ENCODE measurements around the gene S1PR1. TPM values are rescaled to one million over a fixed set of nuclear protein-coding genes. Genes with fewer than 3 reads are reported as not detected.
"Not testable (repeated sequence)": the region's sequence is repeated elsewhere in the genome, so short reads cannot be mapped to it uniquely, and the experiment has no call there.

Gene S1PR1
- 77.7 and 85.2 TPM in 2 replicates for total RNA-seq

GRCh38 chr1:101236516-101237228 is at the start of gene S1PR1:
TSS of gene S1PR1 (plus strand) at chr1:101237019. CDS start at chr1:101238985, 1,966 bp downstream.
- H3K27me3 Mint-ChIP-seq, result no peaks in the 10 kb centered on the region
- H3K4me3 Mint-ChIP-seq, result peak within 1 kb of the TSS; percentile 98
- ChIA-PET POLR2A (interaction anchor here (0.6 to 5.7 kb wide), 51 partner anchors 9 to 950 kb away, joined by 3 to 154 read pairs (median 7); partner anchors contain the start of genes DPH5, EXTL2 and SLC30A7), CTCF (interaction anchor here (0.6 to 7.0 kb wide), 10 partner anchors 11 to 315 kb away, joined by 3 to 96 read pairs (median 6); no protein-coding TSS in a partner anchor)
- ATAC-seq (ENCODE audit: low read depth) (peak; percentile 19), DNase-seq (peak; percentile 61)
- intact Hi-C loops (cut with micrococcal nuclease), result loop anchor here (1.0 to 5.0 kb wide), 7 partner anchors 22 to 1104 kb away; partner anchors contain the start of genes SASS6 and TRMT13
- H3K27ac Mint-ChIP-seq, result peak within 1 kb of the TSS; percentile 98
- peaks cover 60% of the 10 kb centered on the region for H3K4me1 Mint-ChIP-seq
- H3K36me3 Mint-ChIP-seq (ENCODE audit: low read depth), result peaks cover 54% of the 10 kb centered on the region
- H3K9me3 Mint-ChIP-seq, result no peaks in the 10 kb centered on the region
- no peak for TF ChIP-seq CTCF (IDR thresholded peaks at IDR 0.05)

GRCh38 chr1:101187297-101187696 is 49.5 kb upstream of the S1PR1 start:
- TF ChIP-seq CTCF (IDR thresholded peaks at IDR 0.05), result no peak
- intact Hi-C loops (cut with micrococcal nuclease), result no loop called here
- H3K27ac Mint-ChIP-seq, result no peak overlapping the region
- ChIA-PET POLR2A (interaction anchor here (0.7 kb wide), 1 partner anchor 189 kb away, joined by 4 read pairs; no protein-coding TSS in a partner anchor), CTCF (no interaction called here)
- no peaks in the 10 kb centered on the region for H3K36me3 Mint-ChIP-seq (ENCODE audit: low read depth)
- no peak overlapping the region for H3K4me3 Mint-ChIP-seq
- no peak for ATAC-seq (ENCODE audit: low read depth)
- H3K4me1 Mint-ChIP-seq, result peaks cover 19% of the 10 kb centered on the region
- H3K27me3 Mint-ChIP-seq, result no peaks in the 10 kb centered on the region
- no peak for DNase-seq
- no peaks in the 10 kb centered on the region for H3K9me3 Mint-ChIP-seq

- POLR2A ChIA-PET, result interaction anchor here (0.6 kb wide), 1 partner anchor 110 kb away, joined by 4 read pairs; no protein-coding TSS in a partner anchor
- ATAC-seq (ENCODE audit: low read depth) (no peak), DNase-seq (no peak)
- CTCF ChIA-PET, result no interaction called here
- Mint-ChIP-seq H3K27ac (no peak overlapping the region), H3K9me3 (no peaks in the 10 kb centered on the region), H3K4me3 (no peak overlapping the region), H3K4me1 (peaks cover 19% of the 10 kb centered on the region), H3K36me3 (ENCODE audit: low read depth) (no peaks in the 10 kb centered on the region), H3K27me3 (no peaks in the 10 kb centered on the region)
- no peak for TF ChIP-seq CTCF (IDR thresholded peaks at IDR 0.05)
- intact Hi-C loops (cut with micrococcal nuclease), result no loop called here
These were observed 48.5 kb upstream of the S1PR1 start for GRCh38 chr1:101188331-101188730.

- H3K4me1 Mint-ChIP-seq, result peaks cover 19% of the 10 kb centered on the region
- CTCF ChIA-PET; H3K27me3 Mint-ChIP-seq; H3K4me3 Mint-ChIP-seq; H3K36me3 Mint-ChIP-seq (ENCODE audit: low read depth); H3K9me3 Mint-ChIP-seq; H3K27ac Mint-ChIP-seq; intact Hi-C loops (cut with micrococcal nuclease); ATAC-seq (ENCODE audit: low read depth); DNase-seq; POLR2A ChIA-PET: not testable (repeated sequence)
These were observed 47.9 kb upstream of the S1PR1 start for GRCh38 chr1:101188968-101189367.

- intact Hi-C loops (cut with micrococcal nuclease), result no loop called here
- CTCF ChIA-PET, result no interaction called here
- Mint-ChIP-seq H3K36me3 (ENCODE audit: low read depth) (no peaks in the 10 kb centered on the region), H3K27ac (no peak overlapping the region), H3K4me3 (no peak overlapping the region), H3K27me3 (no peaks in the 10 kb centered on the region), H3K4me1 (peaks cover 19% of the 10 kb centered on the region), H3K9me3 (no peaks in the 10 kb centered on the region)
- POLR2A ChIA-PET, result interaction anchor here (1.5 kb wide), 1 partner anchor 47 kb away, joined by 4 read pairs; no protein-coding TSS in a partner anchor
- ATAC-seq (ENCODE audit: low read depth), result no peak
- TF ChIP-seq CTCF (IDR thresholded peaks at IDR 0.05), result no peak
- DNase-seq, result no peak
These were observed 46.4 kb upstream of the S1PR1 start for GRCh38 chr1:101190441-101190840.

Measured in activated B cell treated with CpG ODN at 0.5 μM for 24 hours (primary cell).